Calu3 (cell line): ENCODE results near the gene YAF2. TPM values are rescaled to one million over a fixed set of nuclear protein-coding genes. Genes with fewer than 3 reads are reported as not detected.

Source experiments
- BruUV-seq: library from RNA; stranded (reverse); fragments of 400-500 nt; replicated peaks from 2 replicates; lab custom pipeline; 2021; lab: Mats Ljungman, UMichigan
- CTCF ChIA-PET: fragments of 300-600 bp; sonication (Branson Sonifier 250); formaldehyde crosslinking; loops from one replicate; lab custom pipeline; 2022; ENCODE audit warnings: antibody characterized with exemption; lab: Charles Lee
- DNase-seq: peaks from one replicate; pipeline ENCODE4 v3.0.0; 2022
- H3K27ac Mint-ChIP-seq: one replicate; pipeline ENCODE4 v1.8.0; 2022; ENCODE audit warnings: mixed read lengths; ENCODE audit not compliant: unreplicated experiment
- H3K27me3 Mint-ChIP-seq: one replicate; pipeline ENCODE4 v1.8.0; 2022; ENCODE audit warnings: mixed read lengths; ENCODE audit not compliant: unreplicated experiment
- H3K36me3 Mint-ChIP-seq: one replicate; pipeline ENCODE4 v1.8.0; 2022; ENCODE audit warnings: mild to moderate bottlenecking, moderate library complexity, mixed read lengths; ENCODE audit not compliant: insufficient read depth, unreplicated experiment
- H3K4me1 Mint-ChIP-seq: one replicate; pipeline ENCODE4 v1.8.0; 2022; ENCODE audit warnings: mild to moderate bottlenecking, low read depth, mixed read lengths; ENCODE audit not compliant: unreplicated experiment
- H3K4me3 Mint-ChIP-seq: one replicate; pipeline ENCODE4 v1.8.0; 2022; ENCODE audit warnings: mild to moderate bottlenecking, low read depth, moderate library complexity, mixed read lengths; ENCODE audit not compliant: unreplicated experiment
- H3K9me3 Mint-ChIP-seq: one replicate; pipeline ENCODE4 v1.8.0; 2022; ENCODE audit warnings: low read depth, mixed read lengths; ENCODE audit not compliant: unreplicated experiment
- intact Hi-C: fragments of 100-400 bp; cut with micrococcal nuclease; formaldehyde crosslinking; loops from one replicate; pipeline ENCODE4 v1.10.0; 2022; ENCODE audit not compliant: unreplicated experiment
- total RNA-seq: library from RNA; stranded (reverse); gene quantifications from 2 replicates; pipeline ENCODE4 v1.2.3, GENCODE V29; 2022
- TF ChIP-seq, protein P1 (sequence below): fragments of 200-600 bp; IDR thresholded peaks from one replicate; pipeline ENCODE4 v1.8.0; 2022; ENCODE audit warnings: antibody characterized with exemption; ENCODE audit not compliant: unreplicated experiment

YAF2 gene
- total RNA-seq, 1 experiment from 2014 or later = 18.9 TPM

DNA sequence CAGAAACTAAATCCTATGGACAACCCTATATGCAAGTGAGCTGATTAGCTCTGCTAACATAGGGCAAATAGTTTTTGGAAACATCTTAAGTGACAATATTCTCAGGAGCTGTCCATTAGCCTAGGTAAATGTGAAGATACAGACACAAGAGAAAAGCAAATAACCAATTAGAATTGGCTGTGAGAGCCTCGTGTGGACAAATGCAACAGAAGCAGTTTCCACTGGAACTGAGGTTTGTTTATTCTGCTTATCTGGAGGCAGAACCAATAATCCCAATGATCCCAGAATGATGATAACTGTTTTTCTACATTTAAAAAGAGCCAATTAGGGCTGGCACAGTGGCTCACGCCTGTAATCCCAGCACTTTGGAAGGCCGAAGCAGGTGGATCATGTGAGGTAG is 43.2 kb upstream of the YAF2 start:
- no peak for DNase-seq
- Mint-ChIP-seq H3K36me3 (no peaks in the 10 kb centered on the region), H3K4me3 (no peak overlapping the region), H3K9me3 (no peaks in the 10 kb centered on the region), H3K27me3 (no peaks in the 10 kb centered on the region), H3K27ac (no peak overlapping the region), H3K4me1 (no peaks in the 10 kb centered on the region)
- intact Hi-C loops = no loop called here
- no TSS peak for BruUV-seq
- TF ChIP-seq, protein P1, sequence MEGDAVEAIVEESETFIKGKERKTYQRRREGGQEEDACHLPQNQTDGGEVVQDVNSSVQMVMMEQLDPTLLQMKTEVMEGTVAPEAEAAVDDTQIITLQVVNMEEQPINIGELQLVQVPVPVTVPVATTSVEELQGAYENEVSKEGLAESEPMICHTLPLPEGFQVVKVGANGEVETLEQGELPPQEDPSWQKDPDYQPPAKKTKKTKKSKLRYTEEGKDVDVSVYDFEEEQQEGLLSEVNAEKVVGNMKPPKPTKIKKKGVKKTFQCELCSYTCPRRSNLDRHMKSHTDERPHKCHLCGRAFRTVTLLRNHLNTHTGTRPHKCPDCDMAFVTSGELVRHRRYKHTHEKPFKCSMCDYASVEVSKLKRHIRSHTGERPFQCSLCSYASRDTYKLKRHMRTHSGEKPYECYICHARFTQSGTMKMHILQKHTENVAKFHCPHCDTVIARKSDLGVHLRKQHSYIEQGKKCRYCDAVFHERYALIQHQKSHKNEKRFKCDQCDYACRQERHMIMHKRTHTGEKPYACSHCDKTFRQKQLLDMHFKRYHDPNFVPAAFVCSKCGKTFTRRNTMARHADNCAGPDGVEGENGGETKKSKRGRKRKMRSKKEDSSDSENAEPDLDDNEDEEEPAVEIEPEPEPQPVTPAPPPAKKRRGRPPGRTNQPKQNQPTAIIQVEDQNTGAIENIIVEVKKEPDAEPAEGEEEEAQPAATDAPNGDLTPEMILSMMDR = no peak
- CTCF ChIA-PET = no interaction called here

DNA sequence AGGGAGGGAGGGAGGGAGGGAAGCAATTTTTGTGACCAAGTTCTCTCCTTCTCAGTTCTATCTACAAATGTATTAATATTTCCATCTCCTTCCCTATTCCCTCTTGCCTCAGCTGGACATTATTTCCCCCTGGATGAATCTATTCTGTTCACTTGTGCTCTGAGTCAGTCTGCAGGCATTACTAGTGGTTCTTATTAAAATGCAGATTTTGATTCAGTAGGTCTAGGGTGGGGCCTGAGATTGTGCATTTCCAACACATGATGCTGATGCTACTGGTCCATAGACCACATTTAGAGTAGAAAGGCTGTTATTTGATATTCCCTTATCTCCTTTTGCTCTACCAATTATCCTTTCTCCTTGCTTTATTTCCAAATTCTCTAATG is 40.1 kb upstream of the YAF2 start:
- no TSS peak for BruUV-seq
- Mint-ChIP-seq H3K27me3 (no peaks in the 10 kb centered on the region), H3K9me3 (no peaks in the 10 kb centered on the region), H3K36me3 (no peaks in the 10 kb centered on the region), H3K4me1 (no peaks in the 10 kb centered on the region), H3K27ac (no peak overlapping the region), H3K4me3 (no peak overlapping the region)
- TF ChIP-seq, protein P1 = no peak
- intact Hi-C loops = no loop called here
- CTCF ChIA-PET = no interaction called here
- no peak for DNase-seq

DNA sequence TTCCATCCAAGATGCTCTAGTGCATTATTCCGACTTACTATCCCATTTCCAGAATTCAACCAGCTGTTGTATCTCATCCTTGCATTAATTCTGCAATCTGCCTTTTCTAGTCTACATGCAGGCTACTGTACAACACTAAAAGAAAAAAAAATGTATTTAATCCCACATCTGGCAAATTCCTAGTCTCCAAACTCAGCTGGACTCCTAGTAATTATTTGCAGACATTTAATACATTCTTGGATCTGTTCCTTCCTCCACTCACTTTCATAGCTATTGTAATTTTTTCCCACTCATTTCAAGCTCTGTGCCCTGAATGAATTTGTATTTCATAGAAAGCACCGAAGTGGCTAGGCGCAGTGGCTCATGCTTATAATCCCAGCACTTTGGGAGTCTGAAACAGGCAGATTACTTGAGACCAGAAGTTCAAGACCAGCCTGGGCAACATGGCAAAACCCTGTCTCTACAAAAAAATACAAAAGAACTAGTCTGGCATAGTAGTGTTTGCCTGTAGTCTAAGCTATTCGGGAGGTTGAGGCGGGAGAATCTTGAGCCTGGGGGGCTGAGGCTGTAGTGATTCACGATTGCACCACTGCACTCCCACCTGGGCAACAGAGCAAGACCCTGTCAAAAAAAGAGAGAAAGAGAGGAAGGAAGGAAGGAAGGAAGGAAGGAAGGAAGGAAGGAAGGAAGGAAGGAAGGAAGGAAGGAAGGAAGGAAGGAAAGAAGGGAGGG is 39.5 kb upstream of the YAF2 start:
- no peak overlapping the region for H3K4me3 Mint-ChIP-seq
- intact Hi-C loops = no loop called here
- BruUV-seq = no TSS peak
- H3K4me1 Mint-ChIP-seq = no peaks in the 10 kb centered on the region
- H3K36me3 Mint-ChIP-seq = no peaks in the 10 kb centered on the region
- CTCF ChIA-PET = no interaction called here
- H3K27ac Mint-ChIP-seq = no peak overlapping the region
- TF ChIP-seq, protein P1 = no peak
- H3K9me3 Mint-ChIP-seq = no peaks in the 10 kb centered on the region
- DNase-seq = no peak
- H3K27me3 Mint-ChIP-seq = no peaks in the 10 kb centered on the region

DNA sequence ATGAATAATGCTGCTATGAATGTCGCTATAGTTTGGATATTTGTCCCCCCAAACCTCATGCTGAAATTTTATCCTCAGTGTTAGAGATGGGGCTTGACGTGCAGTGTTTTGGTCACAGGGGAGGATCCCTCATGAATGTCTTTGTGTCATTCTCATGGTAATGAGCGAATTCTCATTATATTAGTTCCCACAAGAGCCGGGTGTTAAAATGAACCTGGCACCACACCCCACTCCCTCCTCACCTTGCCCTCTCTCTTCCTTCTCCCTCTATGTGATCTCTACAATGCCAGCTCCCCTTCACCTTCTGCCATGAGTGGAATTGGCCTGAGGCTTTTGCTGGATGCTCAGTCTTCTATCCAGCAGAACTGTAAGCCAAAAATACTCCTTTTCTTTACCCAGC is 37.5 kb upstream of the YAF2 start:
- Mint-ChIP-seq H3K36me3 (no peaks in the 10 kb centered on the region), H3K4me1 (no peaks in the 10 kb centered on the region), H3K27ac (no peak overlapping the region), H3K9me3 (no peaks in the 10 kb centered on the region), H3K27me3 (peaks cover 12% of the 10 kb centered on the region), H3K4me3 (no peak overlapping the region)
- BruUV-seq = no TSS peak
- CTCF ChIA-PET = no interaction called here
- TF ChIP-seq, protein P1 = no peak
- intact Hi-C loops = no loop called here
- DNase-seq = no peak
